Peyer's patch (tissue), 4 donors: ENCODE measurements around the gene WWOX.

Experiments
- POLR2A ChIP-seq, 2 donors: fragments of 450-650 bp; IDR thresholded peaks; one replicate each; pipeline ENCODE4 v1.5.1; 2017; ENCODE audit warnings: antibody characterized with exemption in 2 of 2, mild to moderate bottlenecking in 2 of 2, moderate library complexity in 2 of 2
- TF ChIP-seq, protein P1 (sequence below), 6 experiments: fragments of 450-650 bp in 4 of 6; fragments of 200-600 bp in 2 of 6; sonication (generic) in 1 of 6; IDR thresholded peaks; one replicate each; pipeline ENCODE4 v1.5.1; 2017 to 2019; ENCODE audit warnings: antibody characterized with exemption in 6 of 6, mild to moderate bottlenecking in 3 of 6, moderate library complexity in 1 of 6

DNA sequence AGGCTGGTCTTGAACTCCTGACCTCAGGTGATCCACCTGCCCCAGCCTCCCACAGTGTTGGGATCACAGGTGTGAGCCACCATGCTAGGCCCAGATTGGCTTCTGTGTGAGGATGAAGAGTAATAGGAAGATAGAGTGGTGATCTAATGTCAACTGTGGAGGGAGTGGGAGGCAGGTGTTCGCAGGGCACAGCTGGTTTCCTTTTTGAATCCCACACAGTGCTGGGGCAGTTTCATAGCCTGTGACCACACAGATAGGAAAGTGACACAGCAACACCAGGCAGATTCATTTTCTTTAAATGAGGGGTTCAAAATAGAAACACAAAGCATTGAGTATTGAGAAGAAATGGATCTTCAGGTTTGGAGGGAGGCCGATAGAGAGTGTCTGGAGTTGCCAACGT lies 540.3 kb downstream of the WWOX start:
- TF ChIP-seq, protein P1, sequence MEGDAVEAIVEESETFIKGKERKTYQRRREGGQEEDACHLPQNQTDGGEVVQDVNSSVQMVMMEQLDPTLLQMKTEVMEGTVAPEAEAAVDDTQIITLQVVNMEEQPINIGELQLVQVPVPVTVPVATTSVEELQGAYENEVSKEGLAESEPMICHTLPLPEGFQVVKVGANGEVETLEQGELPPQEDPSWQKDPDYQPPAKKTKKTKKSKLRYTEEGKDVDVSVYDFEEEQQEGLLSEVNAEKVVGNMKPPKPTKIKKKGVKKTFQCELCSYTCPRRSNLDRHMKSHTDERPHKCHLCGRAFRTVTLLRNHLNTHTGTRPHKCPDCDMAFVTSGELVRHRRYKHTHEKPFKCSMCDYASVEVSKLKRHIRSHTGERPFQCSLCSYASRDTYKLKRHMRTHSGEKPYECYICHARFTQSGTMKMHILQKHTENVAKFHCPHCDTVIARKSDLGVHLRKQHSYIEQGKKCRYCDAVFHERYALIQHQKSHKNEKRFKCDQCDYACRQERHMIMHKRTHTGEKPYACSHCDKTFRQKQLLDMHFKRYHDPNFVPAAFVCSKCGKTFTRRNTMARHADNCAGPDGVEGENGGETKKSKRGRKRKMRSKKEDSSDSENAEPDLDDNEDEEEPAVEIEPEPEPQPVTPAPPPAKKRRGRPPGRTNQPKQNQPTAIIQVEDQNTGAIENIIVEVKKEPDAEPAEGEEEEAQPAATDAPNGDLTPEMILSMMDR (IDR thresholded peaks at IDR 0.05): no peak
- TF ChIP-seq POLR2A (IDR thresholded peaks at IDR 0.05): no peak
